ENCODE data around the gene SOD1. TPM values are rescaled to one million over a fixed set of nuclear protein-coding genes. Genes with fewer than 3 reads are reported as not detected.

Gene SOD1
- total RNA-seq (ENCODE audit: unreplicated experiment) = 145 TPM
- long read RNA-seq, transcript SOD1-201 (5 exons, 966 nt) = major isoform, 136 of 140 reads
- long read RNA-seq, partial matches to known transcripts = 0 of 140 reads
- long read RNA-seq, other reads (novel, unspliced or antisense) = 4 of 140 reads

GRCh38 chr21:31659536-31660258, at the start of gene SOD1:
TSS of gene SOD1 (plus strand) at chr21:31659693. CDS start at chr21:31659770, 77 bp downstream.
- peak within 1 kb of the TSS; percentile 87 for H3K27ac Mint-ChIP-seq (ENCODE audit: unreplicated experiment)
- TF ChIP-seq CTCF (IDR thresholded peaks at IDR 0.05; ENCODE audit: unreplicated experiment) = no peak
- peaks cover 2% of the 10 kb centered on the region for H3K27me3 Mint-ChIP-seq (ENCODE audit: unreplicated experiment)
- peak within 1 kb of the TSS; percentile 98 for H3K4me3 Mint-ChIP-seq (ENCODE audit: unreplicated experiment)
- peaks cover 17% of the 10 kb centered on the region for H3K36me3 Mint-ChIP-seq (ENCODE audit: low read depth, unreplicated experiment)
- peak; percentile 93 for DNase-seq (ENCODE audit: low spot score)
- peaks cover 5% of the 10 kb centered on the region for H3K4me1 Mint-ChIP-seq (ENCODE audit: unreplicated experiment)
- no peaks in the 10 kb centered on the region for H3K9me3 Mint-ChIP-seq (ENCODE audit: unreplicated experiment)

GRCh38 chr21:31611445-31611844, 48.0 kb upstream of the SOD1 start:
- Mint-ChIP-seq H3K36me3 (ENCODE audit: low read depth, unreplicated experiment) (peaks cover 11% of the 10 kb centered on the region), H3K4me1 (ENCODE audit: unreplicated experiment) (no peaks in the 10 kb centered on the region)

GRCh38 chr21:31612894-31613785, 46.4 kb upstream of the SOD1 start:
- DNase-seq (ENCODE audit: low spot score) = no peak
- Mint-ChIP-seq H3K36me3 (ENCODE audit: low read depth, unreplicated experiment) (peaks cover 11% of the 10 kb centered on the region), H3K4me1 (ENCODE audit: unreplicated experiment) (no peaks in the 10 kb centered on the region), H3K9me3 (ENCODE audit: unreplicated experiment) (no peaks in the 10 kb centered on the region), H3K27ac (ENCODE audit: unreplicated experiment) (peak overlapping the region; percentile 7), H3K27me3 (ENCODE audit: unreplicated experiment) (no peaks in the 10 kb centered on the region), H3K4me3 (ENCODE audit: unreplicated experiment) (no peak overlapping the region)
- TF ChIP-seq CTCF (IDR thresholded peaks at IDR 0.05; ENCODE audit: unreplicated experiment) = no peak

More at GRCh38 chr21:31611445-31611844, 48.0 kb upstream of the SOD1 start:
- no peak for TF ChIP-seq CTCF (IDR thresholded peaks at IDR 0.05; ENCODE audit: unreplicated experiment)
- Mint-ChIP-seq H3K27me3 (ENCODE audit: unreplicated experiment) (peaks cover 4% of the 10 kb centered on the region), H3K27ac (ENCODE audit: unreplicated experiment) (no peak overlapping the region), H3K4me3 (ENCODE audit: unreplicated experiment) (no peak overlapping the region), H3K9me3 (ENCODE audit: unreplicated experiment) (no peaks in the 10 kb centered on the region)
- no peak for DNase-seq (ENCODE audit: low spot score)

- H3K36me3 Mint-ChIP-seq (ENCODE audit: low read depth, unreplicated experiment) = peaks cover 6% of the 10 kb centered on the region
- no peak overlapping the region for H3K27ac Mint-ChIP-seq (ENCODE audit: unreplicated experiment)
- H3K4me3 Mint-ChIP-seq (ENCODE audit: unreplicated experiment) = no peak overlapping the region
- H3K9me3 Mint-ChIP-seq (ENCODE audit: unreplicated experiment) = no peaks in the 10 kb centered on the region
- DNase-seq (ENCODE audit: low spot score) = no peak
- H3K27me3 Mint-ChIP-seq (ENCODE audit: unreplicated experiment) = no peaks in the 10 kb centered on the region
- no peaks in the 10 kb centered on the region for H3K4me1 Mint-ChIP-seq (ENCODE audit: unreplicated experiment)
- no peak for TF ChIP-seq CTCF (IDR thresholded peaks at IDR 0.05; ENCODE audit: unreplicated experiment)
Measured at GRCh38 chr21:31614705-31615104, 44.8 kb upstream of the SOD1 start.
